GM12892 (cell line): Measurements from ENCODE around the gene WFDC13.

Experiments
- POLR2A ChIP-seq: IDR thresholded peaks from 2 replicates; pipeline ENCODE4 v1.6.1; 2011; ENCODE audit warnings: low read depth, low read length, control low read depth
- POLR2AphosphoS5 ChIP-seq: IDR thresholded peaks from 2 replicates; pipeline ENCODE4 v1.6.1; 2011; ENCODE audit warnings: low read depth, low read length, control low read depth
- TAF1 ChIP-seq: IDR thresholded peaks from 2 replicates; pipeline ENCODE4 v1.6.1; 2011; ENCODE audit warnings: low read depth, mild to moderate bottlenecking, control low read depth, low read length, borderline replicate concordance

GRCh38 chr20:45722047-45722446, 20.2 kb downstream of the WFDC13 start, which contains the start of gene SPINT4:
- TF ChIP-seq POLR2A (no peak), TAF1 (no peak), POLR2AphosphoS5 (no peak)
